Chondrocyte (in vitro differentiated cells): ENCODE measurements around the gene CCND1. TPM values are rescaled to one million over a fixed set of nuclear protein-coding genes. Genes with fewer than 3 reads are reported as not detected.
A peak's percentile ranks its signal among the peaks of the same experiment; 100 is the strongest.

Source experiments
- DNase-seq: peaks from one replicate; pipeline ENCODE4 v3.0.0; 2021; ENCODE audit warnings: mixed read lengths, low spot score
- H3K27ac Mint-ChIP-seq: one replicate; pipeline ENCODE4 v1.8.0; 2021; ENCODE audit warnings: mild to moderate bottlenecking, moderate library complexity, mixed read lengths; ENCODE audit not compliant: unreplicated experiment
- H3K27me3 Mint-ChIP-seq: 2 replicates; pipeline ENCODE4 v1.8.0; 2021; ENCODE audit warnings: low read depth, mixed read lengths
- H3K36me3 Mint-ChIP-seq: 2 replicates; pipeline ENCODE4 v1.8.0; 2021; ENCODE audit warnings: low read depth, mixed read lengths
- H3K4me1 Mint-ChIP-seq: 2 replicates; pipeline ENCODE4 v1.8.0; 2021; ENCODE audit warnings: low read depth, mild to moderate bottlenecking, mixed read lengths
- H3K4me3 Mint-ChIP-seq: one replicate; pipeline ENCODE4 v1.8.0; 2021; ENCODE audit warnings: mild to moderate bottlenecking, moderate library complexity, mixed read lengths; ENCODE audit not compliant: unreplicated experiment
- H3K9me3 Mint-ChIP-seq: 2 replicates; pipeline ENCODE4 v1.8.0; 2021; ENCODE audit warnings: low read depth, mixed read lengths
- total RNA-seq: library from RNA; stranded (reverse); gene quantifications from 3 replicates; pipeline ENCODE4 v1.2.1, GENCODE V29; 2021
- TF ChIP-seq, protein P1 (sequence below): fragments of 200-600 bp; sonication (generic); IDR thresholded peaks from 2 replicates; pipeline ENCODE4 v1.5.0; 2021; ENCODE audit warnings: antibody characterized with exemption, mild to moderate bottlenecking, moderate library complexity

CCND1 gene
- total RNA-seq, 1 donor from 2014 or later = 129 TPM

DNA sequence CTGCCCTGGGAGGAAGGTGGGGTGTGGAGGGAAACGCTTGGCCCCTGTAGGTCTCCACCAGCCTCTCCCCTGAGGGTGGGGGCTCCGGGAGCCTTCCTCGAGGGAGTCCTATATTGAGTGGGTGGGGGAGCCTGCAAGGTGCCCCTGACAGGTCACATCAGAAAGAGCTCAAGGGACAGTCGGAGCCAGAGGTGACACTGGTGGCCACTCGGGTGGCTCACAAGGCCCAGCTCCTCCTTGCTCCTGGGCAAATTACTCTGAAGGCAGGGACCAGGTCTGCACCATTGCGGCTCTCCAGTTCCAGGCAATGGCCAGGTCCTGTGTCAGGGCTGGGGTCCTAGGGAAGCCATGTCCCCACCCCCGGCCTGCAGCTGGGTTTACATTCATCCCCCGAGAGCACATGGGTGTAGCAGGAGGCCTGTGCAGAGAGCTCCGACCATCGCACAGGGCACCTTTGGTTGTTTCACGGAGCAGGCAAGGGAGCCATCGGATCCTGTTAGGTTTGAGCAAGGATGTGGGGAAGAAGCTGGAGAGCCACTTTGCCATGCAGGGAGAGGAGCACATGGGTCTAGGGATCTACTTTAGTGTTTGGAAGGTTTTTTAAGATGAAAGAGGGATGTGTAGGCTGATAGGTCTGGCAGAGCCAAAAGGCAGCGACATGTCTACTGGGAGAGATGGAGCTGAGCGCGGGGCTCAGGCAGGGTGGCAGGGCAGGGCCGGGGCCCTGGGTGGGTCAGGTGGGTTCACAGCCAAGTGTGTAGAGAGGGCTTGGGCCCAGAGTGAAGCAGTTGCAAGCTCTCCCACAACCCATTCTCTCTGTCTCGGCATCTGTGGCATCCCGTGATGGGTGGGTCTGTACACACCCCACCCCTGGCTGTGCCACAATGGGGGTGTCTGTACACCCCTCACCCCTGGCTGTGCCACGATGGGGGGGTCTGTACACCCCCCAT, 14.8 kb downstream of the CCND1 start:
- peak; percentile 71 for DNase-seq
- Mint-ChIP-seq H3K27me3 (no peaks in the 10 kb centered on the region), H3K4me3 (no peak overlapping the region)

GRCh38 chr11:69656536-69657455, 15.8 kb downstream of the CCND1 start:
- Mint-ChIP-seq H3K27ac (no peak overlapping the region), H3K4me1 (no peaks in the 10 kb centered on the region), H3K36me3 (peaks cover 6% of the 10 kb centered on the region), H3K27me3 (no peaks in the 10 kb centered on the region), H3K9me3 (no peaks in the 10 kb centered on the region), H3K4me3 (no peak overlapping the region)
- DNase-seq = peak; percentile 59
- TF ChIP-seq, protein P1, sequence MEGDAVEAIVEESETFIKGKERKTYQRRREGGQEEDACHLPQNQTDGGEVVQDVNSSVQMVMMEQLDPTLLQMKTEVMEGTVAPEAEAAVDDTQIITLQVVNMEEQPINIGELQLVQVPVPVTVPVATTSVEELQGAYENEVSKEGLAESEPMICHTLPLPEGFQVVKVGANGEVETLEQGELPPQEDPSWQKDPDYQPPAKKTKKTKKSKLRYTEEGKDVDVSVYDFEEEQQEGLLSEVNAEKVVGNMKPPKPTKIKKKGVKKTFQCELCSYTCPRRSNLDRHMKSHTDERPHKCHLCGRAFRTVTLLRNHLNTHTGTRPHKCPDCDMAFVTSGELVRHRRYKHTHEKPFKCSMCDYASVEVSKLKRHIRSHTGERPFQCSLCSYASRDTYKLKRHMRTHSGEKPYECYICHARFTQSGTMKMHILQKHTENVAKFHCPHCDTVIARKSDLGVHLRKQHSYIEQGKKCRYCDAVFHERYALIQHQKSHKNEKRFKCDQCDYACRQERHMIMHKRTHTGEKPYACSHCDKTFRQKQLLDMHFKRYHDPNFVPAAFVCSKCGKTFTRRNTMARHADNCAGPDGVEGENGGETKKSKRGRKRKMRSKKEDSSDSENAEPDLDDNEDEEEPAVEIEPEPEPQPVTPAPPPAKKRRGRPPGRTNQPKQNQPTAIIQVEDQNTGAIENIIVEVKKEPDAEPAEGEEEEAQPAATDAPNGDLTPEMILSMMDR = no peak

More for the DNA sequence above, 14.8 kb downstream of the CCND1 start:
- no peak overlapping the region for H3K27ac Mint-ChIP-seq
- TF ChIP-seq, protein P1 = no peak
- no peaks in the 10 kb centered on the region for H3K9me3 Mint-ChIP-seq
- no peaks in the 10 kb centered on the region for H3K4me1 Mint-ChIP-seq
- peaks cover 11% of the 10 kb centered on the region for H3K36me3 Mint-ChIP-seq

- no peak overlapping the region for H3K4me3 Mint-ChIP-seq
- no peak overlapping the region for H3K27ac Mint-ChIP-seq
- TF ChIP-seq, protein P1 = no peak
- no peaks in the 10 kb centered on the region for H3K4me1 Mint-ChIP-seq
- peaks cover 3% of the 10 kb centered on the region for H3K36me3 Mint-ChIP-seq
- DNase-seq = peak; percentile 73
- H3K27me3 Mint-ChIP-seq = no peaks in the 10 kb centered on the region
- H3K9me3 Mint-ChIP-seq = no peaks in the 10 kb centered on the region
Observed at GRCh38 chr11:69657456-69657910, 16.5 kb downstream of the CCND1 start.

- Mint-ChIP-seq H3K4me1 (no peaks in the 10 kb centered on the region), H3K36me3 (peaks cover 3% of the 10 kb centered on the region), H3K27ac (no peak overlapping the region), H3K9me3 (no peaks in the 10 kb centered on the region), H3K4me3 (no peak overlapping the region), H3K27me3 (no peaks in the 10 kb centered on the region)
- peak; percentile 79 for DNase-seq
- TF ChIP-seq, protein P1 = no peak
Observed at GRCh38 chr11:69657911-69658625, 17.1 kb downstream of the CCND1 start.
